ENCODE results near the gene RNF19B. TPM values are rescaled to one million over a fixed set of nuclear protein-coding genes. Genes with fewer than 3 reads are reported as not detected.

Gene RNF19B
- total RNA-seq, 1 donor from 2014 or later: 40.0 TPM

GRCh38 chr1:32960342-32960741 lies 4.3 kb downstream of the RNF19B start:
- no peaks in the 10 kb centered on the region for H3K36me3 ChIP-seq
- H3K27ac ChIP-seq: no peak overlapping the region
- H3K27me3 ChIP-seq: no peaks in the 10 kb centered on the region
- no peak for TF ChIP-seq CTCF (IDR thresholded peaks at IDR 0.05)
- H3K4me1 ChIP-seq: peaks cover 0 to 22% of the 10 kb centered on the region in 2 donors
- H3K4me3 ChIP-seq: no peak overlapping the region
- H3K9me3 ChIP-seq: no peaks in the 10 kb centered on the region
- intact Hi-C loops (cut with DNase I): no loop called here
- DNase-seq (ENCODE audit: low spot score in 2 of 2): no peak

GRCh38 chr1:32958827-32959226 lies 5.8 kb downstream of the RNF19B start:
- intact Hi-C loops (cut with DNase I): no loop called here
- peaks cover 0 to 22% of the 10 kb centered on the region in 2 donors for H3K4me1 ChIP-seq
- TF ChIP-seq CTCF (IDR thresholded peaks at IDR 0.05): no peak
- H3K4me3 ChIP-seq: no peak overlapping the region
- no peaks in the 10 kb centered on the region for H3K27me3 ChIP-seq
- no peaks in the 10 kb centered on the region for H3K36me3 ChIP-seq
- DNase-seq (ENCODE audit: low spot score in 2 of 2): no peak
- H3K27ac ChIP-seq: no peak overlapping the region
- no peaks in the 10 kb centered on the region for H3K9me3 ChIP-seq

- Histone ChIP-seq H3K4me3 (no peak overlapping the region), H3K27me3 (no peaks in the 10 kb centered on the region), H3K27ac (no peak overlapping the region), H3K36me3 (no peaks in the 10 kb centered on the region), H3K4me1 (peaks cover 0 to 9% of the 10 kb centered on the region in 2 donors), H3K9me3 (no peaks in the 10 kb centered on the region)
- DNase-seq (ENCODE audit: low spot score in 2 of 2): no peak
- TF ChIP-seq CTCF (IDR thresholded peaks at IDR 0.05): no peak
- intact Hi-C loops (cut with DNase I): no loop called here
Measured at GRCh38 chr1:32957017-32957416, 7.6 kb downstream of the RNF19B start.

GRCh38 chr1:32954168-32954567 lies 10.4 kb downstream of the RNF19B start:
- H3K4me3 ChIP-seq: no peak overlapping the region
- intact Hi-C loops (cut with DNase I): no loop called here

GRCh38 chr1:32953495-32953894 lies 11.1 kb downstream of the RNF19B start:
- TF ChIP-seq CTCF (IDR thresholded peaks at IDR 0.05): no peak
- intact Hi-C loops (cut with DNase I): no loop called here

More at GRCh38 chr1:32954168-32954567, 10.4 kb downstream of the RNF19B start:
- H3K27me3 ChIP-seq: no peaks in the 10 kb centered on the region
- H3K36me3 ChIP-seq: no peaks in the 10 kb centered on the region
- peaks cover 3 to 9% of the 10 kb centered on the region in 2 donors for H3K4me1 ChIP-seq
- TF ChIP-seq CTCF (IDR thresholded peaks at IDR 0.05): no peak
- DNase-seq (ENCODE audit: low spot score in 2 of 2): no peak
- no peaks in the 10 kb centered on the region for H3K9me3 ChIP-seq
- H3K27ac ChIP-seq: no peak overlapping the region

GRCh38 chr1:32949519-32949918 lies 15.1 kb downstream of the RNF19B start:
- TF ChIP-seq CTCF (IDR thresholded peaks at IDR 0.05): no peak
- Histone ChIP-seq H3K4me1 (peaks cover 13 to 42% of the 10 kb centered on the region in 2 donors), H3K27me3 (no peaks in the 10 kb centered on the region), H3K4me3 (no peak overlapping the region), H3K27ac (peak overlapping the region; percentile 71 to 79), H3K9me3 (no peaks in the 10 kb centered on the region), H3K36me3 (peaks cover 12 to 13% of the 10 kb centered on the region in 2 donors)
- intact Hi-C loops (cut with DNase I): loop anchor here (5.0 kb wide), 1 partner anchor 38 kb away; no protein-coding TSS in a partner anchor
- no peak for DNase-seq (ENCODE audit: low spot score in 2 of 2)

More at GRCh38 chr1:32953495-32953894, 11.1 kb downstream of the RNF19B start:
- H3K27me3 ChIP-seq: no peaks in the 10 kb centered on the region
- peaks cover 3 to 11% of the 10 kb centered on the region in 2 donors for H3K4me1 ChIP-seq
- DNase-seq (ENCODE audit: low spot score in 2 of 2): no peak
- H3K4me3 ChIP-seq: no peak overlapping the region
- peak overlapping the region in 1 of 2 donors; percentile 39 for H3K27ac ChIP-seq
- H3K9me3 ChIP-seq: no peaks in the 10 kb centered on the region
- H3K36me3 ChIP-seq: no peaks in the 10 kb centered on the region

Data from ascending aorta (tissue), 2 donors.